ENCODE data around the gene AOC3. TPM values are rescaled to one million over a fixed set of nuclear protein-coding genes. Genes with fewer than 3 reads are reported as not detected.
"Not testable (repeated sequence)": the region's sequence is repeated elsewhere in the genome, so short reads cannot be mapped to it uniquely, and the experiment has no call there.

AOC3 gene
- total and polyA plus RNA-seq, 12 donors = 21.6 to 133 (median 81.1) TPM

DNA sequence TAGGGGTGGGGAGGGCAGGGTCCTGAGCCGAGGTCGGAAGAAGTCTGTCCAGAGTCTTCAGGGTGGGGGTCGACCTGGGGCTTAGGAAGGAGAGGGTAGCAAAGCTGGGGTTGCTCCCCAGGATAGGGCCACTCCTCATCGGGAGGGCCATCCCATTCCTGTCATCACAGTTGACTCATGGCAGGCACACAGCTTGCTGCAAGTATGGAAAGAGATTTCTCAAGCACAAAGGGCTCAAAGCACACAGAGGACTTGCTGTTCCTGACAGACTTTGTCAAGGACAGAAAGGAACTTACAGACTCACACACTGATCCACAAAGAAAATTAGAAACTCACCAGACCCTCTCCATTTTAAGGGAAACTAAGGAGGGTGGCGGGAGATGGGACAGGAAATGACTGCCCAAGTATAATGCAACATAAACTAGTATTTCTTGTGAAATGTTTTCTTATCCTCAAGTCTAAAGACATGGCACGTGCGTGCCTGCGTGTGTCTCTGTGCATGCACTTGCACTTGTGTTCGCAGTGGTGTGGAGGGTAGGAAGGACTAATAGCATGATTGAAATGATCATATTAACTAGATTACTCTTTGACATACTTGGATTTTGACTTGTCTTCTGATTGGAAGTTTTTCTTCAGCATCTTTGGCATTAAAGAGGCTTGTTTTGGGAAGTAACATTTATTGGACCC lies 4.3 kb upstream of the AOC3 start:
- peaks cover 9 to 34% of the 10 kb centered on the region in 2 donors for H3K4me1 ChIP-seq (replicated peaks in 1 of 2)
- DNase-seq = peak in 6 of 7 donors; percentile 59 to 79 (median 69)
- no peaks in the 10 kb centered on the region for H3K27me3 ChIP-seq
- H3K4me3 ChIP-seq = no peak overlapping the region
- TF ChIP-seq POLR2A (IDR thresholded peaks at IDR 0.05) (no peak), CTCF (IDR thresholded peaks at IDR 0.05) (no peak)
- peaks cover 0 to 27% of the 10 kb centered on the region in 2 donors for H3K36me3 ChIP-seq (replicated peaks in 1 of 2)
- WGBS, 4 donors = 53 to 62% (median 58%) methylated on average over 8 to 9 of the region's 9 CpGs
- intact Hi-C loops (cut with DNase I) = loop anchor here in 1 of 2 donors (5.0 to 10.0 kb wide), 2 partner anchors 91 to 148 kb away; partner anchors contain the start of gene RPL27
- no peaks in the 10 kb centered on the region for H3K9me3 ChIP-seq (replicated peaks in 1 of 3)
- peak overlapping the region in 2 of 5 donors; percentile 55 to 80 for H3K27ac ChIP-seq

- WGBS, 4 donors = 71 to 92% (median 78%) methylated on average over 3 of the region's 3 CpGs
- H3K27me3 ChIP-seq = no peaks in the 10 kb centered on the region
- intact Hi-C loops (cut with DNase I) = loop anchor here in 1 of 2 donors (5.0 to 10.0 kb wide), 2 partner anchors 89 to 147 kb away; partner anchors contain the start of gene RPL27
These were observed 2.9 kb upstream of the AOC3 start for GRCh38 chr17:42848093-42848492.

GRCh38 chr17:42849031-42849430 lies 2.0 kb upstream of the AOC3 start:
- H3K36me3 ChIP-seq (replicated peaks in 1 of 2) = peaks cover 0 to 12% of the 10 kb centered on the region in 2 donors
- no peaks in the 10 kb centered on the region for H3K27me3 ChIP-seq
- WGBS, 4 donors = 82 to 100% (median 87%) methylated on average over 2 to 9 of the region's 9 CpGs
- H3K4me3 ChIP-seq = no peak overlapping the region
- no peak for TF ChIP-seq POLR2A (IDR thresholded peaks at IDR 0.05)
- TF ChIP-seq CTCF (IDR thresholded peaks at IDR 0.05) = no peak
- H3K9me3 ChIP-seq (replicated peaks in 1 of 3) = no peaks in the 10 kb centered on the region
- peak in 1 of 7 donors; percentile 47 for DNase-seq
- intact Hi-C loops (cut with DNase I) = loop anchor here in 1 of 2 donors (5.0 to 10.0 kb wide), 2 partner anchors 88 to 146 kb away; partner anchors contain the start of gene RPL27
- peaks cover 10 to 47% of the 10 kb centered on the region in 2 donors for H3K4me1 ChIP-seq (replicated peaks in 1 of 2)
- no peak overlapping the region for H3K27ac ChIP-seq

More at GRCh38 chr17:42848093-42848492, 2.9 kb upstream of the AOC3 start:
- Histone ChIP-seq H3K4me3 (no peak overlapping the region), H3K4me1 (replicated peaks in 1 of 2) (peaks cover 9 to 44% of the 10 kb centered on the region in 2 donors), H3K27ac (no peak overlapping the region), H3K36me3 (replicated peaks in 1 of 2) (peaks cover 0 to 14% of the 10 kb centered on the region in 2 donors), H3K9me3 (replicated peaks in 1 of 3) (no peaks in the 10 kb centered on the region)
- no peak for TF ChIP-seq CTCF (IDR thresholded peaks at IDR 0.05)
- no peak for TF ChIP-seq POLR2A (IDR thresholded peaks at IDR 0.05)
- peak in 1 of 7 donors; percentile 40 for DNase-seq

DNA sequence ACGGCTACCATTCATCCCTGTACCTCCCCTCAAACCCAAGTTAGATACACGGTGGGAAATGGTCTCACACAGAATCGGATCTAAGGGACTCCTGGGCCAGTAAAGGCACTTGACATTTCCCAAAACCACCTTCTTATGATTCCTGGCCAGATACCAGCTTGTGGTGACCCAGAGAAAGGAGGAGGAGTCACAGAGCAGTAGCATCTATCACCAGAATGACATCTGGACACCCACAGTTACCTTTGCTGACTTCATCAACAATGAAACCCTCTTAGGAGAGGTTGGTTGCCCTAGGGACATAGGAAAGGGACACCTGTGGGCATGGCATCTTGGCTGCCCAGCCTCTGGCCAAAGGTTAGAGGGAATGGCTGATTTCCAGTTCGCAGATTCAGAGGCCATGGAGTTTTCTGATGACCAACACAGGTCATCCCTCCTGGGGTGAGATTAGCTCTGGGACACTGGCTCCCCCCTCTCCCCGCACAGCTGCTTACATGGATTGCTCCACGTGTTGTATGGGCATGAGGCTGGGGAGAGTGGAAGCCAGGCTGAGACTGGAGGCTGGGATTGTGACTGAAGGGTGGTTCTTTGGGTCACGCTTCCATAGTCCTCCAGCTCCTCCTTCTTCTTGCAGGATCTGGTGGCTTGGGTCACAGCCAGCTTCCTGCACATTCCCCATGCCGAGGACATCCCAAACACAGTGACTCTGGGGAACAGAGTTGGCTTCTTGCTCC lies 1.4 kb upstream of the AOC3 start:
- H3K27ac ChIP-seq = no peak overlapping the region

GRCh38 chr17:42851371-42852240 lies 607 bp downstream of the AOC3 start:
- H3K27ac ChIP-seq = peak overlapping the region in 3 of 5 donors; percentile 38 to 75 (median 52)
- peak overlapping the region in 2 of 4 donors; percentile 7 to 56 for H3K4me3 ChIP-seq
- H3K36me3 ChIP-seq (replicated peaks in 1 of 2); H3K9me3 ChIP-seq (replicated peaks in 1 of 3); H3K27me3 ChIP-seq; intact Hi-C loops (cut with DNase I): not testable (repeated sequence)
- peaks cover 14 to 47% of the 10 kb centered on the region in 2 donors for H3K4me1 ChIP-seq (replicated peaks in 1 of 2)
- peak in 2 of 7 donors; percentile 16 to 50 for DNase-seq
- WGBS, 4 donors = 65 to 100% (median 82%) methylated on average over 1 to 25 of the region's 28 CpGs

More for the DNA sequence above, 1.4 kb upstream of the AOC3 start:
- H3K4me3 ChIP-seq = no peak overlapping the region
- intact Hi-C loops (cut with DNase I) = loop anchor here in 1 of 2 donors (5.0 to 10.0 kb wide), 2 partner anchors 88 to 145 kb away; partner anchors contain the start of gene RPL27
- H3K36me3 ChIP-seq (replicated peaks in 1 of 2) = peaks cover 0 to 10% of the 10 kb centered on the region in 2 donors
- TF ChIP-seq CTCF (IDR thresholded peaks at IDR 0.05) (no peak), POLR2A (IDR thresholded peaks at IDR 0.05) (no peak)
- 43 to 64% (median 57%) methylated on average over 7 to 8 of the region's 8 CpGs for WGBS, 4 donors
- H3K4me1 ChIP-seq (replicated peaks in 1 of 2) = peaks cover 14 to 50% of the 10 kb centered on the region in 2 donors
- no peaks in the 10 kb centered on the region for H3K9me3 ChIP-seq (replicated peaks in 1 of 3)
- peak in 3 of 7 donors; percentile 18 to 68 (median 46) for DNase-seq
- H3K27me3 ChIP-seq = no peaks in the 10 kb centered on the region

Data from adrenal gland (tissue), 12 donors.